22Rv1 (cell line): ENCODE data around the gene CMTM7.
"Not testable (repeated sequence)": the region's sequence is repeated elsewhere in the genome, so short reads cannot be mapped to it uniquely, and the experiment has no call there.

Experiments
- H3K27ac ChIP-seq: fragments of 450-650 bp; 2 replicates; pipeline ENCODE4 v1.5.1; 2017
- ZFX ChIP-seq: fragments of 450-650 bp; IDR thresholded peaks from 2 replicates; pipeline ENCODE4 v1.6.1; 2017; ENCODE audit warnings: antibody characterized with exemption, borderline replicate concordance
- TF ChIP-seq, protein P1 (sequence below): fragments of 450-650 bp; IDR thresholded peaks from 2 replicates; pipeline ENCODE4 v1.5.1; 2017; ENCODE audit warnings: mild to moderate bottlenecking

Gene CMTM7

GRCh38 chr3:32457971-32458471 lies 66.4 kb downstream of the CMTM7 start:
- TF ChIP-seq ZFX = no peak
- TF ChIP-seq, protein P1, sequence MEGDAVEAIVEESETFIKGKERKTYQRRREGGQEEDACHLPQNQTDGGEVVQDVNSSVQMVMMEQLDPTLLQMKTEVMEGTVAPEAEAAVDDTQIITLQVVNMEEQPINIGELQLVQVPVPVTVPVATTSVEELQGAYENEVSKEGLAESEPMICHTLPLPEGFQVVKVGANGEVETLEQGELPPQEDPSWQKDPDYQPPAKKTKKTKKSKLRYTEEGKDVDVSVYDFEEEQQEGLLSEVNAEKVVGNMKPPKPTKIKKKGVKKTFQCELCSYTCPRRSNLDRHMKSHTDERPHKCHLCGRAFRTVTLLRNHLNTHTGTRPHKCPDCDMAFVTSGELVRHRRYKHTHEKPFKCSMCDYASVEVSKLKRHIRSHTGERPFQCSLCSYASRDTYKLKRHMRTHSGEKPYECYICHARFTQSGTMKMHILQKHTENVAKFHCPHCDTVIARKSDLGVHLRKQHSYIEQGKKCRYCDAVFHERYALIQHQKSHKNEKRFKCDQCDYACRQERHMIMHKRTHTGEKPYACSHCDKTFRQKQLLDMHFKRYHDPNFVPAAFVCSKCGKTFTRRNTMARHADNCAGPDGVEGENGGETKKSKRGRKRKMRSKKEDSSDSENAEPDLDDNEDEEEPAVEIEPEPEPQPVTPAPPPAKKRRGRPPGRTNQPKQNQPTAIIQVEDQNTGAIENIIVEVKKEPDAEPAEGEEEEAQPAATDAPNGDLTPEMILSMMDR = no peak
- H3K27ac ChIP-seq = no peak overlapping the region

DNA sequence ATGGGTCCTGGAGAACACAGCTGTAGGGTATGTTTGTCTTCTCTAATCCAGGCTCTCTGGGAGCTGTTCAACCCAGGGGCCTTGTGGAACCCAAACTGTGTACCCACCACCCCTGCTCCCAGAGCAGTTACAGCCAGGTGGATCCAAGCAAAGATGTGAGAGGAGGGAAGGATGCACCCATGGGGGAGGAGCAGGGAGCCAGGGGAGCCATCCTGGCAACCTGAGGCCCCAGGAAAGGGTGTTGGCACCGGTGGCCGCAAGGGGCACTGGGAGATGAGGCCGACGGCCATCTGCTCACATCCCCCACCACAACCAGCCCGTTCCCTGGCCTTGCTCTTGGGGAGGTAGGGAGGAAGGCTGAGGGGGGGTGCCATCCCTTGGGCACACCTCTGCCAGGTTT lies 67.8 kb downstream of the CMTM7 start:
- TF ChIP-seq, protein P1 = no peak
- TF ChIP-seq ZFX = no peak
- no peak overlapping the region for H3K27ac ChIP-seq

DNA sequence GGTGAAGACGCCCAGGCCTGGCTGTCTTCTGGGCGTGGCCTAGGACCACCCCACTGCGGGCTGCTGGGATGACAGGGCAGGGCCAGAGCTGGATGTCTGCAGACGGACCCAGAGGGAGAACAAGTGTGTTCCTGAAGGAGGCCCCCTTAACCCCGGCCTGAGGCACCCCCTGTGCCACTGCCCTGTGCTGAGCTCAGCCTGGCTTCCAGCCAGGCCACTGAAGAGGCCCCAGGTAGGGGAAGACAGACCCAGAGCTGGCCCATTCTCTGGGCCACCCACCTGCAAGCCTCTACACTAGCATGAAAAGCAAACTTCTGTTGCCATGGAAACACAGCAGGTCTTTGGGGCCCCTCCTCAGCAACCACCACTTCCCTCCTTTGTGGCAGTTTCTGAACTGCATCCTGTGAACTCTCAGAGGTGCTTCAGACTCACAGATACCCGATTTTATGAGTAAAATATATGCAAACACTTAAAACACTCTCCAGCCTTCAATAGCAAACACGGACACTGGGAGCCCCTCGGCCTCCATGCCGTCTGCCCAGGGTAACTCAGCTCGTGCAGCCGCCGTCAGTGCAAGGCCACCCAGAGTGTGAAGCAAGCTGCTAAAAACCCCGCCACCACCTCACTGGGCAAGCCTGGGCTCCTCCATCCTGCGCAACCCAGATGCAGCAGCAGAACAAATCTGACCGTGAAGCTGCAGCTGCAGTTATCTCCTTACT lies 68.5 kb downstream of the CMTM7 start:
- no peak for TF ChIP-seq ZFX
- H3K27ac ChIP-seq = no peak overlapping the region

DNA sequence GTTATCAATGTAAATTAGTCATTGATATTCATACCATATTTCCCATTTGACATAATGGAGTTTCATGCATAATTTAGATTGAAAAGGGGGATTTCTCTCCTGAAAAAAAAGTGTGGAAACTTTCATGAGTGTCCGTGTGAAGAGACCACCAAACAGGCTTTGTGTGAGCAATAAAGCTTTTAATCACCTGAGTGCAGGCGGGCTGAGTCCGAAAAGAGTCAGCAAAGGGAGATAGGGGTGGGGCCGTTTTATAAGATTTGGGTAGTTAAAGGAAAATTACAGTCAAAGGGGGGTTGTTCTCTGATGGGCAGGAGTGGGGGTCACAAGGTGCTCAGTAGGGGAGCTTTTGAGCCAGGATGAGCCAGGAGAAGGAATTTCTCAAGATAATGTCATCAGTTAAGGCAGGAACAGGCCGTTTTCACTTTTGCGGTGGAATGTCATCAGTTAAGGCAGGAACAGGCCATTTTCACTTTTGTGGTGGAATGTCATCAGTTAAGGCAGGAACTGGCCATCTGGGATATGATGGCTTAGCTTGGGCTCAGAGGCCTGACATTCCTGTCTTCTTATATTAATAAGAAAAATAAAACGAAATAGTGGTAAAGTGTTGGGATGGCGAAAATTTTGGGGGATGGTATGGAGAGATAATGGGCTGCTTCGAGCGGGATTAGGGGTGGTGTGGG lies 69.3 kb downstream of the CMTM7 start:
- not testable (repeated sequence) for H3K27ac ChIP-seq

DNA sequence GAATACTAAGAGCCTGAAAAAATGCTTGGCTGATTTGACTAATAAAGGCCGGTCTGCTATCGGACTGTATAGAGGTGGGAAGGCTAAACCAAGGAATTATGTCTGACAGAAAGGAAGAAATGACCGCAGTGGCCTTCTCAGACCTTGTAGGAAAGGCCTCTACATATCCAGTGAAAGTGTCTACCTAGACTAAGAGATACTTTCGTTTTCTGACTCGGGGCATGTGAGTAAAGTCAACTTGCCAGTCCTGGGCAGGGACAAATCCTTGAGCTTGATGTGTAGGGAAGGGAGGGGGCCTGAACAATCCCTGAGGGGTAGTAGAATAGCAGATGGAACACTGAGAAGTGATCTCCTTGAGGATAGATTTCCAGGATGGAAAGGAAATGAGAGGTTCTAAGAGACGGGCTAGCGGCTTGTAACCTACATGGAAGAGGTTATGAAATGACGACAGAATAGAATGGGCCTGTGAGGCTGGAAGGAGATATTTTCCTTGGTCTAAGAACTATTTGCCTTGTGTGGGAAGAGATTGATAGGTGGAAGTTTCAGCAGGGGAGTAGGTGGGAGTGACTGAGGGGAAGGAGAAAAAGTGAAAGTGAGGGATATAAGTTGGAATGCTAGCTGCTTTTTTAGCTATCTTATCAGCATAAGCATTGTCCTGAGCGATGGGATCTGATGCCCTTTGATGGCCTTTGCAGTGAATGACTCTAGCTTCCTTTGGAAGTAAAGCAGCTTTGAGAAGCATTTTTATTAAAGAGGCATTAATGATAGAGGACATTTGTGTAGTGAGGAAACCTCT lies 70.7 kb downstream of the CMTM7 start:
- not testable (repeated sequence) for H3K27ac ChIP-seq

DNA sequence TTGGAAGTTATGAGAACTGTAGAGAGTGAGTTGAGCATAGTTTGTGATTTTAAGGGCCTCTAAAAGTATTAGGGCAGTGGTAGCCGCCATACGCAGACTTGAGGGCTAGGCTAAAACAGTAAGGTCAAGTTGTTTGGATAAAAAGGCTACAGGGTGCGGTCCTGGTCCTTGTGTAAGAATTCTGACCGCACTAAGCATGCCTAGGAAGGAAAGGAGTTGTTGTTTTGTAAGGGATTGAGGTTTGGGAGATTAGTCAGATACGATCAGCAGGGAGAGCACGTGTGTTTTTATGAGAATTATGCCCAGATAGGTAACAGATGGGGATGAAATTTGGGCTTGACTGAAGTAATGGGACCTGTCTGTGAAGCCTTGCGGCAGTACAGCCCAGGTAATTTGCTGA lies 71.8 kb downstream of the CMTM7 start:
- not testable (repeated sequence) for H3K27ac ChIP-seq

DNA sequence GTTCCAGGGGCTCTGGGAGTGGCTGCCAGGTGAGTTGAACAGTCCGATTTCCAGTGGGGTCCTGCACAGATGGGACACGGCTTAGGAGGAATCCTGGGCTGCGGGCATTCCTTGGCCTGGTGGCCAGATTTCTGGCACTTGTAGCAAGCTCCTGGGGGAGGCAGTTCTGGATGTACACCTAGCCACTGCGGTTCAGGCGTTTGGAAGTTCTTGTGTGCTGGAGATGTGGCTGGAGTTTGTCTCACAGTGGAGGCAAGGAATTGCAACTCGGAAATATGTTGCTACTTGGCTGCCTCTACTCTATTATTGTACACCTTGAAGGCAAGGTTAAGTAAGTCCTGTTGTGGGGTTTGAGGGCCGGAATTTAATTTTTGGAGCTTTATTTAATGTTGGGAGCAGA lies 73.1 kb downstream of the CMTM7 start:
- not testable (repeated sequence) for H3K27ac ChIP-seq

GRCh38 chr3:32466808-32467207 lies 75.2 kb downstream of the CMTM7 start:
- H3K27ac ChIP-seq = not testable (repeated sequence)

DNA sequence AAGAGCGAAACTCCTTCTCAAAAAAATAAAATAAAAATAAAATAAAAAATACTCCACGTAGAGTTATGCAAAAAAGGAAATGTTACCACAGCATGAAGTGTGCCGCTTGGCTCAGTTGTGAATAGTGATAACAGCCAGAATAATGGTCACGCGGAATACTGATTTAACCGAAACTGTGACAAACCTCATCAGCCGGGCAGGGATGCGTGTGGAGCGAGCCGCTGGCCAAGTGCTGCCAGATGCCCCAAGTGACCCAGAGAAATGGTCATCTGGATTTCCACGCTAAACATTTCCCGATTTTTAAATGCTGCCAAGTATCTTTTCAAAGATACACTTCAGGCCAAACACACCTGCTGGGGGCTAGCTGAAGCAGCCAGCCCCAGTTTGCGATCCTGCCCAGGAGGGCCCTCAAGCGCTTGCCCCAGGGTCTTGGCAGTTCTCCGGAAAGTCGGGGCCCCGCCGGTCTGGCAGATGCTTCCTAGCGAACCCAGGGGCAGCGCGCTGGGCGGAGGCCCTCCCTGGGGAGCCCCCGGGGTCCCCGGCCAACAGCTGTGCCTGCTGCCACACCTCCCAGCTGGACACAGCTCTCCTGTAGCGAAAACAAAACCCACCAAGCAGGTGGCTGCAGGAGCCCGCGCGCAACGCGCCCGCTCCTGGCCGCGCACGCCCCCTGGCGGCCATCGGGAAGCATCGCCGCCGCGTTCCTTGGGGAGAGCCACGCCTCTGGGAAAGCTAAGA lies 75.8 kb downstream of the CMTM7 start:
- H3K27ac ChIP-seq = no peak overlapping the region
- TF ChIP-seq, protein P1 = peak; percentile 99
- no peak for TF ChIP-seq ZFX

DNA sequence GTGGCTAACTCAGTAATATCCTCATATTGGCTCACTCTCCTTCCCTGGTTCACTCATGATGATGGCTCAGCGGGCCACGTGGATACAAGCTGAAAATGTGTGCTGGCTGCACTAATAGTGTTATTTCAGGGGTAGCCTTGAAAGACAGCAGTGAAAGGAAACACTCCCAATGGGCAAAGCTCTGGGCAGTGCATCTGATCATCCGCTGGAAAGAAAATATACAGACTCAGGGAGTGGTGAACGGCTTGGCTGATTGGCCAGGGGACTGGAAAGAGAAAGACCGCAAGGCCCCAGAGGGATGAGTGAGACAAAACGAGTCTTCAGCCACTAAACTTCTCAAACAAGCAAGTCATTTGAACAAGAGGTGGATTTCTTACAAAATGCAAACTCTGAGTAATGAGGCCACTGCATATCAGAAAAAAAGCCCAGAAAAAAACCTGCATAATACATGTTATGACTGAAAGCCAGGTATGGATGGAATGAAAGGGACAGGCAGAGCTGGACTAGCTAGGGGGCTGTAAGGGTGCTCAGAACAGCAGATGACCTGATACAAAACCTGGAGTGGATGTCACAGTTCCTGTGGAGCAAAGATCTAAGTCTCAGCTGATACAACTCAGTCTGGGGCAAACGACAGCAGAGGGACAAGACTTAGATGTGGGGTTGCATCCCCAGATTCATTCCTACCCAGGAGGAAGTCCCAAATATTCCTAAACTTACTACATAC lies 77.7 kb downstream of the CMTM7 start:
- H3K27ac ChIP-seq = no peak overlapping the region
- TF ChIP-seq ZFX = no peak
- TF ChIP-seq, protein P1 = no peak
